A549 (cell line): ENCODE data around the gene COX7A2. TPM values are rescaled to one million over a fixed set of nuclear protein-coding genes. Genes with fewer than 3 reads are reported as not detected.

Source experiments
- ATAC-seq, 2 experiments: fragments of 200-7000 bp in 1 of 2; fragments of >200 bp in 1 of 2; cut with Nextera tagmentation in 1 of 2; cut with Tn5 transposase in 1 of 2; 3 replicates each; pipeline versions ENCODE4 v1.8.0 to v1.9.1; 2018 to 2020; ENCODE audit warnings: mild to moderate bottlenecking in 1 of 2, moderate library complexity in 1 of 2
- CTCF ChIA-PET: fragments of 300-600 bp; sonication (Branson Sonifier 250); formaldehyde crosslinking; extraction: SDS; loops from one replicate; lab custom pipeline; 2021; ENCODE audit warnings: antibody characterized with exemption, inconsistent platforms; lab: Yijun Ruan, JAX
- POLR2A ChIA-PET: fragments of 350-600 bp; formaldehyde crosslinking; extraction: SDS; loops from one replicate; lab custom pipeline; 2021; ENCODE audit warnings: antibody characterized with exemption, inconsistent platforms; lab: Yijun Ruan, JAX
- DNase-seq, 2 experiments: peaks; one replicate each; pipeline versions ENCODE4 v3.0.0 to v3.0.0-alpha.2; 2011 to 2016; ENCODE audit warnings: low read depth in 1 of 2, low spot score in 1 of 2
- FAIRE-seq: peaks from 2 replicates; lab custom pipeline; 2011; peaks lifted over from hg19 to GRCh38; lab: Jason Lieb, UNC
- H3K27ac ChIP-seq, 2 experiments: fragments of >200 bp; sonication (Bioruptor Twin); formaldehyde crosslinking; 3 replicates each; pipeline ENCODE4 v1.5.1; 2016 to 2017
- H3K4me1 ChIP-seq: fragments of >200 bp; sonication (Bioruptor Twin); formaldehyde crosslinking; 3 replicates; pipeline ENCODE4 v1.6.1; 2016
- H3K4me2 ChIP-seq: fragments of >200 bp; sonication (Bioruptor Twin); formaldehyde crosslinking; 3 replicates; pipeline ENCODE4 v1.6.1; 2016
- H3K4me3 ChIP-seq: fragments of >200 bp; sonication (Bioruptor Twin); formaldehyde crosslinking; 3 replicates; pipeline ENCODE4 v1.5.1; 2016
- H3K9me3 ChIP-seq: fragments of >200 bp; sonication (Bioruptor Twin); formaldehyde crosslinking; 3 replicates; pipeline ENCODE4 v1.6.1; 2016
- BCL3 ChIP-seq: fragments of >200 bp; sonication (Bioruptor Twin); formaldehyde crosslinking; IDR thresholded peaks from 3 replicates; pipeline ENCODE4 v1.6.1; 2016
- CHD2 ChIP-seq: fragments of 150-350 bp; IDR thresholded peaks from 2 replicates; pipeline ENCODE4 v1.6.1; 2014; ENCODE audit warnings: low read length; ENCODE audit not compliant: partially characterized antibody
- ELK1 ChIP-seq: fragments of 150-350 bp; IDR thresholded peaks from 2 replicates; pipeline ENCODE4 v1.6.1; 2014; ENCODE audit warnings: low read depth, mild to moderate bottlenecking, low read length
- EP300 ChIP-seq, 2 experiments: fragments of >200 bp; sonication (Bioruptor Twin); formaldehyde crosslinking; IDR thresholded peaks; 2 replicates in 1 of 2; 3 replicates in 1 of 2; pipeline ENCODE4 v1.6.1; 2016 to 2017
- ESRRA ChIP-seq: fragments of 150-350 bp; IDR thresholded peaks from 2 replicates; pipeline ENCODE4 v1.6.1; 2014; ENCODE audit warnings: mild to moderate bottlenecking, low read length, borderline replicate concordance
- FOSB ChIP-seq: fragments of 250-450 bp; sonication (Bioruptor Pico); IDR thresholded peaks from 2 replicates; pipeline ENCODE4 v1.5.0; 2020; ENCODE audit warnings: mild to moderate bottlenecking, moderate library complexity
- GATA3 ChIP-seq: IDR thresholded peaks from 2 replicates; pipeline ENCODE4 v1.6.1; 2012; ENCODE audit warnings: borderline replicate concordance
- HDAC2 ChIP-seq: fragments of 200-600 bp; sonication (generic); IDR thresholded peaks from 2 replicates; pipeline ENCODE4 v1.6.1; 2016
- JUN ChIP-seq, 2 experiments: fragments of >200 bp; sonication (Bioruptor Twin); formaldehyde crosslinking; IDR thresholded peaks; 2 replicates in 1 of 2; 3 replicates in 1 of 2; pipeline ENCODE4 v1.6.1; 2016 to 2017
- MAFK ChIP-seq: fragments of 450-650 bp; IDR thresholded peaks from 2 replicates; pipeline ENCODE4 v1.6.1; 2014; ENCODE audit not compliant: partially characterized antibody
- MAZ ChIP-seq: fragments of 150-350 bp; IDR thresholded peaks from 2 replicates; pipeline ENCODE4 v1.6.1; 2014; ENCODE audit warnings: antibody characterized with exemption, low read depth, low read length, borderline replicate concordance
- NPAS2 ChIP-seq: fragments of 250-450 bp; sonication (Bioruptor Pico); IDR thresholded peaks from 2 replicates; pipeline ENCODE4 v1.8.0; 2022; ENCODE audit warnings: mild to moderate bottlenecking, moderate library complexity, borderline replicate concordance
- PHF8 ChIP-seq: fragments of 200-600 bp; sonication (generic); IDR thresholded peaks from 2 replicates; pipeline ENCODE4 v1.6.1; 2016; ENCODE audit warnings: low read depth, mild to moderate bottlenecking, antibody characterized with exemption, moderate library complexity, borderline replicate concordance
- POLR2A ChIP-seq: IDR thresholded peaks from 2 replicates; pipeline ENCODE4 v1.6.1; 2012; ENCODE audit warnings: mild to moderate bottlenecking, low read length
- RARB ChIP-seq: fragments of 250-450 bp; sonication (Bioruptor Pico); IDR thresholded peaks from 2 replicates; pipeline ENCODE4 v1.8.0; 2021; ENCODE audit warnings: mild to moderate bottlenecking, moderate library complexity
- REST ChIP-seq: fragments of 200-600 bp; sonication (generic); IDR thresholded peaks from 2 replicates; pipeline ENCODE4 v1.6.1; 2016; ENCODE audit warnings: antibody characterized with exemption, mild to moderate bottlenecking, moderate library complexity
- RNF2 ChIP-seq: fragments of 200-600 bp; sonication (generic); IDR thresholded peaks from 2 replicates; pipeline ENCODE4 v1.6.1; 2016; ENCODE audit warnings: low read depth, mild to moderate bottlenecking, antibody characterized with exemption, moderate library complexity, borderline replicate concordance
- TFCP2L1 ChIP-seq: fragments of 250-450 bp; sonication (Bioruptor Pico); IDR thresholded peaks from 2 replicates; pipeline ENCODE4 v1.5.0; 2021; ENCODE audit warnings: mild to moderate bottlenecking
- WGBS: methylation state at CpG from one replicate; pipeline ENCODE4 v1.1.6; 2017; ENCODE audit errors: missing lambda C conversion rate; 5-methylcytosine and 5-hydroxymethylcytosine counted together
- polyA plus RNA-seq, 4 experiments: library from polyadenylated mRNA; depleted of rRNA in 3 of 4; stranded (reverse); fragments of >200 nt; fragmentation: RNase III in 1 of 4; extraction: RNeasy Plus Mini Kit Qiagen cat#74134 plus additional on column Dnase treatment in 1 of 4; gene quantifications; 2 replicates in 3 of 4; 3 replicates in 1 of 4; pipeline ENCODE4 v1.2.3, GENCODE V29; 2011 to 2017
- TF ChIP-seq, protein P1 (sequence below): IDR thresholded peaks from 2 replicates; pipeline ENCODE4 v1.6.1; 2012
- TF ChIP-seq, protein P2 (sequence below): fragments of >200 bp; sonication (Bioruptor Twin); formaldehyde crosslinking; IDR thresholded peaks from 3 replicates; pipeline ENCODE4 v1.5.1; 2016

COX7A2 gene
- polyA plus RNA-seq, 2 of the 4 experiments (the other 2 are of a cell fraction): 271 to 464 TPM

DNA sequence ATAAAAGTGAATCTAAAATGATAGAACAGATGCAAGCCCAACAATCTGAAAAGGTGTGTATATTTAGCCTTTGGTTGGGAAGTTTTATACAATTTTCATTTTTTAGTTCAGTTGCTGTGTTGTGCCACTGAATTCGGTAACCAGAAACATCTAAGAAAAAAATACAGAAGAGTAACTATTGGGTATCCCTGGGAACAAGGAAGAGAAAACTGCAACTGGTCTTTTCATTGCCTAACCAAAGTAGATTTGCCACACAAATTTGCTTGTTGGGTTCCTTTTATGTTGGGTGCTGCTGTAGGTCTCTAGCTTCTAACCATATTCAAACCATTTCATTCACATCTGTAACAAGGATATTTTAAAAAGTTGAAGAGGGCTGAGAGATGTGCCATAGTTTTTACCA is 43.8 kb upstream of the COX7A2 start:
- Histone ChIP-seq H3K9me3 (no peaks in the 10 kb centered on the region), H3K4me3 (no peak overlapping the region), H3K4me1 (peaks cover 15% of the 10 kb centered on the region), H3K4me2 (peak overlapping the region; percentile 69), H3K27ac (peak overlapping the region; percentile 9 to 36; a peak in 2 of 6 replicates)
- TF ChIP-seq MAFK: no peak
- TF ChIP-seq, protein P1, sequence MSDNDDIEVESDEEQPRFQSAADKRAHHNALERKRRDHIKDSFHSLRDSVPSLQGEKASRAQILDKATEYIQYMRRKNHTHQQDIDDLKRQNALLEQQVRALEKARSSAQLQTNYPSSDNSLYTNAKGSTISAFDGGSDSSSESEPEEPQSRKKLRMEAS: no peak
- ChIA-PET POLR2A (no interaction called here), CTCF (no interaction called here)
- FAIRE-seq (no peak), DNase-seq (no peak), ATAC-seq (no peak)
- WGBS: 75% methylated on average over 1 of the region's 1 CpG

- no peak for DNase-seq
- ChIA-PET CTCF (no interaction called here), POLR2A (no interaction called here)
- no peaks in the 10 kb centered on the region for H3K9me3 ChIP-seq
- WGBS: 62% methylated on average over 2 of the region's 2 CpGs
- no peak for ATAC-seq
- TF ChIP-seq MAFK: peak; percentile 36
- TF ChIP-seq NPAS2: no peak
- H3K4me2 ChIP-seq: peak overlapping the region; percentile 69
- H3K4me1 ChIP-seq: peaks cover 16% of the 10 kb centered on the region
- H3K27ac ChIP-seq: peak overlapping the region in 1 of 2 experiments; percentile 9; a peak in 3 of 6 replicates
- FAIRE-seq: no peak
- H3K4me3 ChIP-seq: no peak overlapping the region
These were observed 43.4 kb upstream of the COX7A2 start for GRCh38 chr6:75286955-75287354.

DNA sequence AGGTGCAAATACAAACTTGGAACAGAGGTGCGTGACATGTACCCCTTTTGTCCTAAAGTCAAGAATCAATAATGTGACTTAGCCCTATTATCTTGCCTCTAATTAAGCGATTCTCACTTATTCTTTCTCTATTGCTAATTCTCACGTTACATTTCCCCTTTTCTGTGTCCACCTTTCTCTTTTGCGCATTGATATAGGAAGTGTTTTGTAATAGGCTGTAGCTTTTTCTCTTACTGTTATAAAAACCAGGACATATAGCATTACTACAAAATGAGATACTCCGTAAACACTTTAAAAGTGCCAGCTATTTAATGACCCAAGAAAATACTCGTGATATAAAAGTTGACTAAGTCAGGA is 41.7 kb upstream of the COX7A2 start:
- POLR2A ChIA-PET: interaction anchor here (1.0 to 2.0 kb wide), 7 partner anchors 10 to 317 kb away, joined by 3 to 21 read pairs (median 6); partner anchors contain the start of genes COX7A2 and SENP6
- WGBS: 2% methylated on average over 6 of the region's 6 CpGs
- TF ChIP-seq HDAC2: no peak
- TF ChIP-seq CHD2: no peak
- TF ChIP-seq, protein P2, sequence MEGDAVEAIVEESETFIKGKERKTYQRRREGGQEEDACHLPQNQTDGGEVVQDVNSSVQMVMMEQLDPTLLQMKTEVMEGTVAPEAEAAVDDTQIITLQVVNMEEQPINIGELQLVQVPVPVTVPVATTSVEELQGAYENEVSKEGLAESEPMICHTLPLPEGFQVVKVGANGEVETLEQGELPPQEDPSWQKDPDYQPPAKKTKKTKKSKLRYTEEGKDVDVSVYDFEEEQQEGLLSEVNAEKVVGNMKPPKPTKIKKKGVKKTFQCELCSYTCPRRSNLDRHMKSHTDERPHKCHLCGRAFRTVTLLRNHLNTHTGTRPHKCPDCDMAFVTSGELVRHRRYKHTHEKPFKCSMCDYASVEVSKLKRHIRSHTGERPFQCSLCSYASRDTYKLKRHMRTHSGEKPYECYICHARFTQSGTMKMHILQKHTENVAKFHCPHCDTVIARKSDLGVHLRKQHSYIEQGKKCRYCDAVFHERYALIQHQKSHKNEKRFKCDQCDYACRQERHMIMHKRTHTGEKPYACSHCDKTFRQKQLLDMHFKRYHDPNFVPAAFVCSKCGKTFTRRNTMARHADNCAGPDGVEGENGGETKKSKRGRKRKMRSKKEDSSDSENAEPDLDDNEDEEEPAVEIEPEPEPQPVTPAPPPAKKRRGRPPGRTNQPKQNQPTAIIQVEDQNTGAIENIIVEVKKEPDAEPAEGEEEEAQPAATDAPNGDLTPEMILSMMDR: no peak
- no peak for TF ChIP-seq GATA3
- TF ChIP-seq EP300 (IDR thresholded peaks at IDR 0.05): no peak
- no peak for TF ChIP-seq ELK1
- no peak for TF ChIP-seq RNF2
- TF ChIP-seq TFCP2L1: no peak
- no peak for TF ChIP-seq ESRRA
- TF ChIP-seq, all 56 proteins: peak for 0
- no peaks in the 10 kb centered on the region for H3K9me3 ChIP-seq
- H3K4me2 ChIP-seq: peak overlapping the region; percentile 69
- H3K27ac ChIP-seq: peak overlapping the region; percentile 80 to 83
- DNase-seq (no peak), FAIRE-seq (no peak), ATAC-seq (peak; percentile 8 to 17; a peak in 2 of 6 replicates)
- CTCF ChIA-PET: interaction anchor here (0.9 to 2.1 kb wide), 2 partner anchors 10 to 19 kb away, joined by 4 to 6 read pairs; no protein-coding TSS in a partner anchor
- H3K4me1 ChIP-seq: peaks cover 32% of the 10 kb centered on the region
- peak overlapping the region; percentile 97 for H3K4me3 ChIP-seq

DNA sequence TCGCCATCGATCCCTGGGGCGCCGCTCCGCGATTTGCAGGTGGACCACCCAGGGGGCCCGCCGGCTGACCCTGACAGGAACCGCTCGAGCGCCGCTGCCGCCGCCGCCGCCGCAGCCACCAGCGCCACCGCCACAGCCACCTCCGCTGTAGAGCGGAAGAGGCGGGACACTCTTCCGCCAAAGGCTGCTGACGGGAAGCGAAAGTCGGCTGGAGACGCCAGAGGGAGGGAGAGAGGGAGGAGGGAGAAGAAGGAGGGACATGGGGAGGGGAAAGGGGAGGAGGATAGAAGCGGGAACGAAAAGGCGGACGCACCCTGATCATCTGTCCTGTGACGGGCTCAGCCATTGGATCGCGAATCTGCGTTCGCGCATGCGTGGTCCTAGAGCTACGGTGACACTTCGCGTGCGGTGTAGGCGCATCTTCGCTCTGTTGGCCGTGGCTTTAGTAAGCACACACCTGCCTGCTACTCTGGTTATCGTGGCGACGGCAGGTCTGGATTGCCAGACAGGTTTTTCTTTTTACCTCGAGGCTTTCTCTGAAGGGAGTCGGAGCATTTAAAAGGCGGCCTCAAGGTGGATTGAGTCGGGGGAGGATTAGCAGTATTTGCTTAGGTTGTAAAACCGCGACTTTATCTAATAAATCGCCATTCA is 41.2 kb upstream of the COX7A2 start, which contains the start of gene TMEM30A:
Gene TMEM30A (minus strand): TSS at position 161 of the 651 bp plus-strand sequence. CDS start 154 bp downstream, at position 7.
- ChIA-PET POLR2A (interaction anchor here (1.0 to 2.0 kb wide), 8 partner anchors 10 to 317 kb away, joined by 3 to 21 read pairs (median 6); partner anchors contain the start of genes COX7A2 and SENP6), CTCF (interaction anchor here (0.9 to 2.1 kb wide), 2 partner anchors 9 to 18 kb away, joined by 4 to 6 read pairs; no protein-coding TSS in a partner anchor)
- peaks cover 37% of the 10 kb centered on the region for H3K4me1 ChIP-seq
- peak; percentile 97 to 98 for ATAC-seq
- FAIRE-seq: peak; percentile 89
- peak within 1 kb of the TSS; percentile 85 for H3K4me2 ChIP-seq
- DNase-seq: peak; percentile 85 to 99
- H3K4me3 ChIP-seq: peak within 1 kb of the TSS; percentile 97
- no peaks in the 10 kb centered on the region for H3K9me3 ChIP-seq
- H3K27ac ChIP-seq: peak within 1 kb of the TSS; percentile 94
- under 1% methylated on average over 26 of the region's 55 CpGs for whole genome bisulfite sequencing
- 0 out of 2 replicates have a peak, but pooled peaks have one; percentile 22 for TF ChIP-seq PHF8
- peak in 1 of 2 experiments; percentile 48; a peak in 2 of 5 replicates for TF ChIP-seq JUN (IDR thresholded peaks at IDR 0.05)
- no peak for TF ChIP-seq REST
- TF ChIP-seq FOSB (CRISPR knock-in tag): no peak
- peak; percentile 79 for TF ChIP-seq POLR2A
- TF ChIP-seq RARB (CRISPR knock-in tag): no peak
- TF ChIP-seq, protein P1: peak; percentile 60
- TF ChIP-seq BCL3: no peak
- peak; percentile 38; the same call in 1 of the 2 replicates for TF ChIP-seq MAZ
